Measurements from ENCODE around the gene TMEM88. TPM values are rescaled to one million over a fixed set of nuclear protein-coding genes. Genes with fewer than 3 reads are reported as not detected.

The TMEM88 gene, protein sequence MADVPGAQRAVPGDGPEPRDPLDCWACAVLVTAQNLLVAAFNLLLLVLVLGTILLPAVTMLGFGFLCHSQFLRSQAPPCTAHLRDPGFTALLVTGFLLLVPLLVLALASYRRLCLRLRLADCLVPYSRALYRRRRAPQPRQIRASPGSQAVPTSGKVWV
- 10 to 100 TPM; 16.8 to 26.8 TPM for total RNA-seq
- 24.6 TPM for polyA plus RNA-seq (2013, experiment 1 of 2)
- polyA plus RNA-seq (2013, experiment 2 of 2): 22.9 TPM
- long read RNA-seq, experiment 1, transcript TMEM88-201 (2 exons, 875 nt): major isoform, 12 of 13 reads
- long read RNA-seq, experiment 1, partial matches to known transcripts: 0 of 13 reads
- long read RNA-seq, experiment 1, other reads (novel, unspliced or antisense): 1 of 13 reads
- long read RNA-seq, experiment 2, transcript TMEM88-201 (2 exons, 875 nt): major isoform, 12 of 13 reads
- long read RNA-seq, experiment 2, partial matches to known transcripts: 0 of 13 reads
- long read RNA-seq, experiment 2, other reads (novel, unspliced or antisense): 1 of 13 reads
- long read RNA-seq, experiment 3, transcript TMEM88-201 (2 exons, 875 nt): major isoform, 5 of 6 reads
- long read RNA-seq, experiment 3, partial matches to known transcripts: 0 of 6 reads
- long read RNA-seq, experiment 3, other reads (novel, unspliced or antisense): 1 of 6 reads
- long read RNA-seq, experiment 4, transcript TMEM88-201 (2 exons, 875 nt): major isoform, 41 of 41 reads
- long read RNA-seq, experiment 4, partial matches to known transcripts: 0 of 41 reads
- long read RNA-seq, experiment 4, other reads (novel, unspliced or antisense): 0 of 41 reads

DNA sequence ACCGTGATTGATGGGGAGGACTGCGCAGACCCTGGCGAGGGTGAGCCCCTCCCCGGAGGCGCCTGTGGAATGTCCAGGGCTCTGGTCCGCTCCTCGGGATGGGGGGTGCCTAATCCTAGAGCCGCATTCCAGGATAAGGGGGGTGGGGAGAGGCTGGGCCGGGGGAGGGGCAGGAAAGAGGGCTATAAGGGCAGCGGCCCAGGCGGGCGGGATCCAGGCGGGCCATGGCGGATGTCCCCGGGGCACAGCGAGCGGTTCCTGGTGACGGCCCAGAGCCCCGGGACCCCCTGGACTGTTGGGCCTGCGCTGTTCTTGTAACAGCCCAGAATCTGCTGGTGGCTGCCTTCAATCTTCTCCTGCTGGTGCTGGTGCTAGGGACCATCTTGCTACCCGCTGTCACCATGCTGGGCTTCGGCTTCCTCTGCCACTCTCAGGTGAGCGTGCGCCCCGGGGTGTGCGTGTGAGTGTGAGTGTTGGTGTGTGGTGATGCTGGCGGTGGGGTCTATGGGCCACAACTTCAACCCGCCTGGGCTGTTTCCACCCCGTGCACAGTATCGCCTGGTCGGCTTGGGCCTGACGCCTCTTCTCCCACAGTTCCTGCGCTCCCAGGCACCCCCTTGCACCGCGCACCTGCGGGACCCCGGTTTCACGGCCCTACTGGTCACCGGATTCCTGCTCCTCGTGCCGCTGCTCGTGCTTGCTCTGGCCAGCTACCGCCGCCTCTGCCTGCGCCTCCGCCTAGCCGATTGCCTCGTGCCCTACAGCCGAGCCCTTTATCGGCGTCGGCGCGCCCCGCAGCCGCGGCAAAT is at the start of gene TMEM88:
TMEM88 (plus strand) TSS at position 216 of the 809 bp plus-strand sequence; CDS start at position 225, 9 bp downstream.
- H3K27ac Mint-ChIP-seq: peak within 1 kb of the TSS; percentile 84
- Histone ChIP-seq H3K4me1 (ENCODE audit: control insufficient read depth, insufficient read depth, low read length) (no peaks in the 10 kb centered on the region), H3K9ac (ENCODE audit: extremely low read depth, low read length, poor library complexity, severe bottlenecking) (peak within 1 kb of the TSS; percentile 83), H3K27me3 (ENCODE audit: control insufficient read depth, insufficient read depth, low read length, poor library complexity, severe bottlenecking) (no peaks in the 10 kb centered on the region), H3K27ac (ENCODE audit: low read depth, low read length) (peak within 1 kb of the TSS; percentile 96), H3K9me3 (ENCODE audit: control insufficient read depth, low read length) (no peaks in the 10 kb centered on the region), H3K36me3 (ENCODE audit: control insufficient read depth, insufficient read depth, low read length) (peaks cover 41% of the 10 kb centered on the region), H3K4me3 (ENCODE audit: low read length) (peak within 1 kb of the TSS; percentile 93)
- DNase-seq: peak; percentile 91
- WGBS, 2 experiments (ENCODE audit: insufficient coverage in 1 of 2, insufficient read length in 1 of 2): 16 to 20% methylated on average over 30 to 57 of the region's 57 CpGs
- TF ChIP-seq, protein P1, sequence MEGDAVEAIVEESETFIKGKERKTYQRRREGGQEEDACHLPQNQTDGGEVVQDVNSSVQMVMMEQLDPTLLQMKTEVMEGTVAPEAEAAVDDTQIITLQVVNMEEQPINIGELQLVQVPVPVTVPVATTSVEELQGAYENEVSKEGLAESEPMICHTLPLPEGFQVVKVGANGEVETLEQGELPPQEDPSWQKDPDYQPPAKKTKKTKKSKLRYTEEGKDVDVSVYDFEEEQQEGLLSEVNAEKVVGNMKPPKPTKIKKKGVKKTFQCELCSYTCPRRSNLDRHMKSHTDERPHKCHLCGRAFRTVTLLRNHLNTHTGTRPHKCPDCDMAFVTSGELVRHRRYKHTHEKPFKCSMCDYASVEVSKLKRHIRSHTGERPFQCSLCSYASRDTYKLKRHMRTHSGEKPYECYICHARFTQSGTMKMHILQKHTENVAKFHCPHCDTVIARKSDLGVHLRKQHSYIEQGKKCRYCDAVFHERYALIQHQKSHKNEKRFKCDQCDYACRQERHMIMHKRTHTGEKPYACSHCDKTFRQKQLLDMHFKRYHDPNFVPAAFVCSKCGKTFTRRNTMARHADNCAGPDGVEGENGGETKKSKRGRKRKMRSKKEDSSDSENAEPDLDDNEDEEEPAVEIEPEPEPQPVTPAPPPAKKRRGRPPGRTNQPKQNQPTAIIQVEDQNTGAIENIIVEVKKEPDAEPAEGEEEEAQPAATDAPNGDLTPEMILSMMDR (conservative IDR thresholded peaks at IDR 0.05): no peak
- H3K4me3 Mint-ChIP-seq: no peak within 1 kb of the TSS
- H3K36me3 Mint-ChIP-seq (ENCODE audit: low read depth): peaks cover 41% of the 10 kb centered on the region
- peaks cover 14% of the 10 kb centered on the region for H3K4me1 Mint-ChIP-seq
- H3K9me3 Mint-ChIP-seq: no peaks in the 10 kb centered on the region
- H3K27me3 Mint-ChIP-seq (ENCODE audit: insufficient read depth): peaks cover 36% of the 10 kb centered on the region

- Mint-ChIP-seq H3K27me3 (ENCODE audit: insufficient read depth) (peaks cover 18% of the 10 kb centered on the region), H3K36me3 (ENCODE audit: low read depth) (no peaks in the 10 kb centered on the region), H3K9me3 (no peaks in the 10 kb centered on the region), H3K27ac (no peak overlapping the region), H3K4me1 (peaks cover 9% of the 10 kb centered on the region), H3K4me3 (no peak overlapping the region)
- no peaks in the 10 kb centered on the region for H3K27me3 ChIP-seq (ENCODE audit: control insufficient read depth, insufficient read depth, low read length, poor library complexity, severe bottlenecking)
- no peak overlapping the region for H3K9ac ChIP-seq (ENCODE audit: extremely low read depth, low read length, poor library complexity, severe bottlenecking)
- TF ChIP-seq, protein P1 (conservative IDR thresholded peaks at IDR 0.05): no peak
- no peaks in the 10 kb centered on the region for H3K4me1 ChIP-seq (ENCODE audit: control insufficient read depth, insufficient read depth, low read length)
- 95% methylated on average over 3 to 5 of the region's 6 CpGs for WGBS, 2 experiments (ENCODE audit: insufficient coverage in 1 of 2, insufficient read length in 1 of 2)
- DNase-seq: no peak
- no peaks in the 10 kb centered on the region for H3K36me3 ChIP-seq (ENCODE audit: control insufficient read depth, insufficient read depth, low read length)
- H3K4me3 ChIP-seq (ENCODE audit: low read length): no peak overlapping the region
- H3K27ac ChIP-seq (ENCODE audit: low read depth, low read length): no peak overlapping the region
- no peaks in the 10 kb centered on the region for H3K9me3 ChIP-seq (ENCODE audit: control insufficient read depth, low read length)
Measured at GRCh38 chr17:7806587-7806986, 48.3 kb upstream of the TMEM88 start.

- Mint-ChIP-seq H3K9me3 (no peaks in the 10 kb centered on the region), H3K4me1 (peaks cover 9% of the 10 kb centered on the region), H3K36me3 (ENCODE audit: low read depth) (no peaks in the 10 kb centered on the region), H3K27ac (no peak overlapping the region), H3K4me3 (no peak overlapping the region), H3K27me3 (ENCODE audit: insufficient read depth) (peaks cover 18% of the 10 kb centered on the region)
- WGBS, 2 experiments (ENCODE audit: insufficient coverage in 1 of 2, insufficient read length in 1 of 2): 90 to 97% methylated on average over 12 to 21 of the region's 21 CpGs
- no peak overlapping the region for H3K4me3 ChIP-seq (ENCODE audit: low read length)
- H3K4me1 ChIP-seq (ENCODE audit: control insufficient read depth, insufficient read depth, low read length): no peaks in the 10 kb centered on the region
- H3K36me3 ChIP-seq (ENCODE audit: control insufficient read depth, insufficient read depth, low read length): no peaks in the 10 kb centered on the region
- H3K27ac ChIP-seq (ENCODE audit: low read depth, low read length): no peak overlapping the region
- H3K9ac ChIP-seq (ENCODE audit: extremely low read depth, low read length, poor library complexity, severe bottlenecking): no peak overlapping the region
- H3K27me3 ChIP-seq (ENCODE audit: control insufficient read depth, insufficient read depth, low read length, poor library complexity, severe bottlenecking): no peaks in the 10 kb centered on the region
- TF ChIP-seq, protein P1 (conservative IDR thresholded peaks at IDR 0.05): no peak
- DNase-seq: peak; percentile 43
- no peaks in the 10 kb centered on the region for H3K9me3 ChIP-seq (ENCODE audit: control insufficient read depth, low read length)
Measured at GRCh38 chr17:7807206-7807605, 47.7 kb upstream of the TMEM88 start.
